CMK (cell line): Measurements from ENCODE around the gene POLG.
A peak's percentile ranks its signal among the peaks of the same experiment; 100 is the strongest.

Source experiments
- DNase-seq: peaks from one replicate; pipeline ENCODE4 v3.0.0-alpha.2; 2010; ENCODE audit warnings: low read depth

Gene POLG

GRCh38 chr15:89334510-89335297, at the start of gene POLG:
TSS of gene POLG (minus strand) at chr15:89334824. CDS start at chr15:89333754, 1,070 bp downstream.
- peak; percentile 99 for DNase-seq

- DNase-seq, result no peak
These were observed 49.6 kb upstream of the POLG start for GRCh38 chr15:89384176-89384604.

DNA sequence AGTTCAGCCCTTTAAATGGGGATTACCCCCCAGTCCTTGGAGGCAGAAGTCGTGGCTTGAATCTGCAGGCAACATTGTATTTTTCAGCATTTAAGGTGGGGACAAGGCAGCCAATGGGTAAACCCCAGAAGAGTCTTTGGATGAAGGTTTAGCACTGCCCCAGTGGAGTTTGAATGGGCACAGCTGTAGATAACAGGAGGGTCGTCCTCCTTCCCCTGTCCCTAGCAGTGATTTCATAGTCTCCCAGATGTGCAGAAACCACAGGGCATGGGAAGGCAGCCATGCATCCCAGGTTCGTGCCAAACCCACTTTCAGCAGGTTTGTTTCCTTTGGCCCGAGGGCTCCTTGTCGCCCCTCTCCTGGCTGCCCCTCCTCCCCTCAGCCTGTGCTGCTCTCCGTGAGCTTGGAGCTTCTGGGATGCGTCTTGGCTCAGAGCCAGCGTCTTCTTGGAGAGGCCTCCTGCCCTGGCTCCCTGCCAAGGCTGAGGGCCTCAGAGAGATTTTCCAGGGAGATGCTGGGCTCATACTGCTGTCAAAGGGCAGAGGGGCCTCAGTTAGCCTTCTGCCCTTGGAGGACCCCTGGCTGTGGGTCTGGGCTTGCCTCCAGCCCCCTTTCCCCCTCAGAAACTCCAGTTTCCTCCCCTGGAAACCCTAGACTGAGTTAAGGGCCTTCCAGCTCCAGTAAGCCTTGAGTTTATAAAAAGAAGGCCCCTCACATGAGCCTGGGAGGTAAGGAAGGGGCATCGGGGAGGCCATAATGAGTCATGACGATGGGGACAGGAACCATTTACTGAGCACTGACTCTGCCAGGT, 48.9 kb upstream of the POLG start:
- no peak for DNase-seq

DNA sequence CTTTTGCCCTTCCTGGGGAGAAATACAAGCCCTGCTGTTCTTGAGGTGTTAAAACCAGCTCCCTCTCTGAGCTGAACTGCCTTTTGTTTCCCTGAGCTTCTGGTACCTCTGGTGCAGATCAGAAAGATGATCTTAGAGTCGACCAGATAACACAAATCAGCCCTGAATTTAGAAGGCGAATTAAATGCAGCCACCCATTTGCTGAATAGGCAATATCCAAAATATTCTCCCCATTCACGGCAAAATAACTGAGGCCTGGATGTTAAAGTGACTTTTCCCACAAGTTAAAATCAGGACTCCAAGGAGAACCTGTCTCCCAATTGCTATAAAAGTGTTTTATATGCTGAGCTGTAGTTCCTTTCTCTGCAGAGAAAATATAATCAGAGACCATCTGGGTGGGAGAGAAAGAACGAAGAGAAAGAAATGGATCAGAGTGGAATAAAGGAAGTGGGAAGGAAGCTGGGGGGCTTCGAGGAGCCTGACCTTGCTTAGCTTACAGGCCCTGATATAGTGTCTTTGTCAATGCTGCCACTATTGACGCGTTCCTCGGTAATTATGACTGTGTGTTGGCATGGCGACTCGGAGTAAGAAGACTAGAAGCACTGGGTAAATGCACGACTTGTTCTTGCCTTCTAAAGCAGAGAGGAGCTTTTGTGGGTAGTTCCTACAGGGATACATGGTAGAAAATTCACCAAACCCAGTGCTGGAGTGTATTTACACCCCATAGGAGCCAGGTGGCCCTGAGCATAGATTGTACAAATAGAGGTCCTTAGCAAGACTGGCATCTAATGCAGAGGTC, 47.5 kb upstream of the POLG start:
- no peak for DNase-seq

- no peak for DNase-seq
These were observed 46.7 kb upstream of the POLG start for GRCh38 chr15:89381331-89381730.

GRCh38 chr15:89379818-89380217, 45.2 kb upstream of the POLG start:
- DNase-seq, result no peak

GRCh38 chr15:89379251-89379695, 44.6 kb upstream of the POLG start:
- DNase-seq, result no peak

DNA sequence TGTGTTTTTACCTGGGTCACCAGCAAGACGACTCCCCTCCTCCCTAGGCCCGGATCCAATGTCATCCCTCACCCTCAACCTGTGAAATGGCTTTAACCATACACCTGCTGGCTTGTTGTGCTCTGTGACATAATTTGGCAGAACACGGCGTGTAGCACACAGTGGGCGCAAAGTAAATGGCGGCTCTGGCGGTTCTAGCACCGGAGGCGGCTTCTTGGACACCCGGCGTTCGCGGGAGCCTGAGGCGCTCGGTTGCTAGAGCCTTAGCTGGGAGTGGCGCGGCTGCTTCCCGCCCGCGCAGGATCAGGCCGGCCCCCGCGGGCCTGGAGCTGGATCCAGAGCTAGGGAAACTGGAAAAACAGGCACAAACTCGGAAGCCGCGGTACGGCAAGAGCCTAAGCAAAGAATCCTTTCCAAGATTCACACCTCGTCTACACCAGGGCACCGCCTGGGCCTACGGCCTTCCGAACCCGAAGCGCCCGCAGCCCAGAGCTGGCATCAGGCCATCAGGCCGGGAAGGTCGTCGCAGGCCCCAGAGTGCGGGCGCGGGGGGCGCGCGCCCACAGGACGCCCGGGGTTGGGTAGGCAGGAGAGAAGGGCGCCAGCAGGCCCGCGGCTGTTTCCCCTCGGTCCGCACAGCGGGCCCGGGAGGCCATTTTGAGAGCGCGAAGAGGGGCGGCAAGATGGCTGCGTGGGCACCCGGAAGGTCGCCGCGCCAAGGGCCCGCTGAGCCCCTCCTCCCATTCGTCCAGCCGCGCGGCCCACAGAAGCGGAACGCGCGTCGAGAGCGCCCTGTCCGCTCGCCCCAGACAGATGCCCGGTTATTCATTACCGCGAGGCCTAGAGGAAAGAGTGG, 43.9 kb upstream of the POLG start:
- no peak for DNase-seq

DNA sequence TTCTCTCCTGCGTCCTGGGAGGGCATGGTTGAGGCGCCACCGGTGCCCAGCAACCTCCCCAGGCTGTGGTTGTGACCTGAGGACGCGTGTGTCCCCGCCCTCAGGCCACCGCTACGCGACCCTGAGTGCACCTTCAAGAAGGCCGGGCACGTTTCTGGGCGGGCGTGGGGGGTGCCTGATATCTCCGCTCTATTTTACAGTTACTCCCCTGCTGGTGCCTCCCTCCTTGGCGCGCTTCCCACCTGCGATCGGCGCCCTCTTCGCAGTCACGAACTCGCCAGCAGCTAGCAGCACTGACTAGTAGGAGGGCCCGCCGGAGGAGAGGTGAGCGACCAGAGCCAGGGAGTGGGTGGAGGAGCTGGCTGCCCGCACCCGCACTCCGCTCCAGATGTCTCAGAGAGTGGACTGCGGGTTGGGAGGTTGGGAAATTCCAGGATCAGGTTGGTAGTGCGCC, 43.2 kb upstream of the POLG start:
- DNase-seq, result no peak

- DNase-seq, result no peak
These were observed 42.6 kb upstream of the POLG start for GRCh38 chr15:89377024-89377841.

DNA sequence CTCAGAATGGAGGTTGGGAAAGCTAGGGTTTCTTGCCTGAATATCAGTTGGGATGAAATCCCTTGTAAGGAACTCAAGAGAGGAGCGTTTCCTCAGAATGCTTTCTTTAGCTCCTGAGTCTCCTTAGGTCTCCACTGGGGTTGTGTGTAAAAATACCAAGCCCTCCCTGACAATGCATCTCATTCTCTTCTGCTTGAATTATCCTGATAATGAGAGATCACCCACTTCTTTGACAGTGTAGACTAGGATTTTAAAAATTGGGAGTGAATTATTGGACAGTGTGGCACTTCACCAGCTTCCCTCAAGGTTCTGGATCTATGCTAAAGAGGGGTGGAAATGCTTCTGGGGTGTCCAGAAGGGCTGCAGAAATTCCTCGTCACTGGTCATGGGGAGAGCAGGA, 41.8 kb upstream of the POLG start:
- no peak for DNase-seq

DNA sequence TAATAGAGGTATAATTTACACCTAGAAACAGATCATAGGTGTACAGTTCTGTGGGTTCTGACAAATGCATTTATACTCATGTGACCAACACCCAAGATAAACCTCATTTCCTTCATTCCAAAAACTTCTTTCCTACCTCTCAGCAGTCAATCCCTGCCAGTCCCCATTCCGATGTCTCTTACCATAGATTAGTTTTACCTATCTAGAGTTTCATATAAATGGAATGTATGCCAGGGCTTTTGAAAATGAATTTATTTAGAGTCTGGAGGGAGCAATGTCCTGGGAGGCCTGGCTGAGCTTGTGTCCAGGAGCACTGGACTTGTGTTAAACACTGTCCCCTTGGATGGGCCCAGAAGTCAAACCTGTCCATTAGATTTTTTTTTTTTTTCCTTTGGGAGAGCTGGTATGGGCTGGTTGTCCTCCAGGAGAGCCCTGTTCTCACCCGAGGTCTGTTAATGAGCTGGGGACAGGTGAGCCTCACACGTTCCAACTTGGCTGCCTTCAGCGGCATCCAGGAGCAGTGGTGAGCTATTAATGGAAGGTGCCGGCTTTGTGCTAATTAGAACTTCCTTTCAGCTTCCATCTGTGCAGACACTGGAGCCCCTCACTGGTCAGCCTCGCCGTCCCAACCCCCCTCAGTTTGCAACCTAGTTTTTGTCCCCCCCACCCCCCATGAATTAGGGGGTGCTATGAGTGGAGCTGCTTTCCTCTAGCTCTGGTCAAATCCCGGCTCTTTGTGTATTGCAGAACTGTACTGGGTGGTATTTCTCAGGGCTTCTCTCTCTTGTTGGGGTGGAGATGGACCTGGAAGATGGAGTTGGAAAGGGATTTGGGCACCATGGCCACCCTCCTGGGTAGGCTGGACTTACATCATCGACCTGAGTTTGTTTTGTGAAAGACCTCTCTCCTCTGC, 40.7 kb upstream of the POLG start:
- DNase-seq, result no peak

GRCh38 chr15:89374086-89374981, 39.7 kb upstream of the POLG start:
- no peak for DNase-seq

DNA sequence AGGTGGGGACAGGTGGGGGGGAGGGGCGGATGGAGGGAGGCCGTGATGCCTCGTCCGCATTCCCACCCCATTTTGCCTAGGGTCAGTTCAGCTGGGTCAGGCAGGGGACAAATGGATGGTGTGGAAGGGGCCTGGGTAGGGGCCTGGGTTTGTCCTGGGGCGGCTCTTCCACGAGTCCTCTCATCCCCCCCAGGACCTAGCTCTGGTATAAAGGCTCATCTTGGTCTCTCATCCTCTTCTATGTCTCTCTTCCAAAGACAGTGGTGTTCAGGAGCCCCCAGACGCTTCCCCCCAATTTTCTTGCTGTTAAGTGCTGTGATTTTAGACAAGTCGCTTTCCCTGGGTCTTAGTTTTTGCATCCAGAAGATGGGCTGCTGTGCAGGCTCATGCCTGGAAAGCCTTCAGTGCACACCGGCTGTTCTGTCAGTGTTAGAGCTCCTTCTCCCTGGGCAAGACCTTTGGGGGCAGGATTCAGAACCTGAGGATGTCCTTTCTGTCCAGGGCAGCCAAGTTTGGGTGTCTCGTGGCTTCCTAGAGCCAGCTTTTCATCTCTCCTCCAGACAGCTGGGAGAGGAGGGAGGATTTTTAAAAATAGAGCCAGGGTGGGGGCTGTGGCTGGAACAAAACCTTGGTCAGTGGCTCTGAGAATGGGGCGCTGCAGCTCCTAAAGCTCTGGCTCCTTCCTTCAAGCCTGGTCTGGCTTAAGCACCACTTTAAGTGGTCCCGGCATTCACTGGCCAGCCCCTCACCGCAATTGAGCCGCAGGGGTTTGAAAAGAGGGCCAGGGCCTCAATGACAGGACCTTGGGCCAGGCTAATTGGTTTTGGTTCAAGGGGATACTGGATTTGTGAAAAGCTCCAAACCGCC, 37.7 kb upstream of the POLG start:
- DNase-seq, result no peak

DNA sequence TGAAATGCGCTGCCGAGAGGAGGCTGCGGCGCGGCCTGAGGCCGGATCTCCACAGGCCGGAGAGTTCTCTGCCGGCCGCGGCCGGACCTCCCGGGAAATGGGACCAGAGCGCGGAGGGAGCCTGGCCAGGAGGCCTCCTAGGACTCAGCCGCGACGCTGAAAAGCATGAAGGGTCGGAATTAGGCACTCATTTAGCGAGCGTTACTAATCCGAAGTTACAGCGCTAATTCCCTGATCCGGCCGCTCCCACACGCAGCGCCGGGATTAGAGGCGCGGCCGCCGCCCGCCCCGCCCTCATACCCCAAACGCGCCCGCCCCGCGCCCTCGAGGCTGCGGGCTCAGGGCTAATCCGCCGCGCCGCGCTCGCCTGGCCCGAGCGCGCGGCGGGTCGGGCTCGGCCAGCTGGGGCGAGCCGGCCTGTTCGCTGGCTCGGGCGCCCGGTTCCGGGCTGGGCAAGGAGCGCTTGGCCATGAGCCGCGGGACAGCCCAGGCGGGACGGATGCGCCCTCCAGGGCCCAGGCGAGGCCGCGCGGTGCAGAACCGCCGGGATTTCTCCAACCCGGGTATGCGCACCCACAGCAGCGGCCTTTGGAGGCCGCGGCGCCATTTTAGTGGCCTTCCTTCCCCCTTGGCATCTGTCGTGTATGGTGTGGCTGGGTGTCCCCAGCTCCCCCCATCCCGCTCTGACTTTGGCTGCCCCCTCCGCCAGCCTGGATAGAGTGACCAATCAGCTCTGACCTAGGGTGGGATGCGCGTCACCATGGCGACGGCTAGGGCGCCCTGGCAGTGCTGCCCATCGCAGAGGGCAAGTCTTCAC, 36.8 kb upstream of the POLG start:
- DNase-seq, result no peak

- no peak for DNase-seq
These were observed 36.3 kb upstream of the POLG start for GRCh38 chr15:89370978-89371227.
